ENCODE measurements around the gene HSD11B1L.

DNA sequence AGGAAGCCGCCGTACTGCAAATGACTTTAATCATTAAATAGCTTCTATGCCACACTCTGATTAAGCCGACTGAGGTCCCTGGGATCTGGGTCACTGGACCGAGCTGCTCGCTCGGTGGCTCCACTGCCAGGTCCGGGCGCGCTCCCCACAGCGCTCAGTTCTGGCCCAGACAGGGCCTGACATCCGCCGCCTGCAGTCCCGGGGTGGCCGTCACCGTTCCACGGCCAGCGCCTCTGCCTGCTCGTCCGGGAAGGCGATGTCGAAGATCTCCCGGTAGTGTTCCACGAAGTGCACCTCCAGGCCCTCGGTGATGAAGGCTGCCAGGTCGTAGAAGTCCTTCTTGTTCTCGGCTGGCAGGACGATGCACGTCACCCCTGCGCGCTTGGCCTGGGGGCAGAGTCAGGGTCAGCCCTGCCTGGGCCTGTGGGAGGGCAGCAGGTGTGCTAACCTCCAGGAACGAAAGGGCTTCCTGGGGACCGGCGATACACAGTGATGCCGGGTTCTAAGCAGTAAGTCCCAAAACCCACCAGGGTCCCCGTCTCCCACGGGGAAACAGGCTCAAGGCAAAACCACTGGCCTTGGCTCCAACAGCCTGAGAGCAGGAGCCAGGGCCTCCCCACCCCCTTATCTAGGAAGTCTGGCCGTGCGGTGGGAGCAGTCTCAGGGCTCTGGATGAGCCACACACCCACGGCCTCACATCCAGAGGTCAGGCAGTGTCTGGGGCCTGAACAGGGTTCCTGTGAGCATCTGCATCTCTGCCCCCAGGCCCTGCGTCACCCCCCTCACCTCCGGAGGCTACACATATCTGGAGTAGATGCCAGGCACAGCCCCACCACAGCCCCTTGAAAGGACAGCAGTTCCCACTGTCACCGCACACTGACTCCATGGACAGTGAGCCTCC is 11.2 kb downstream of the HSD11B1L start:
- TF ChIP-seq, protein P1, sequence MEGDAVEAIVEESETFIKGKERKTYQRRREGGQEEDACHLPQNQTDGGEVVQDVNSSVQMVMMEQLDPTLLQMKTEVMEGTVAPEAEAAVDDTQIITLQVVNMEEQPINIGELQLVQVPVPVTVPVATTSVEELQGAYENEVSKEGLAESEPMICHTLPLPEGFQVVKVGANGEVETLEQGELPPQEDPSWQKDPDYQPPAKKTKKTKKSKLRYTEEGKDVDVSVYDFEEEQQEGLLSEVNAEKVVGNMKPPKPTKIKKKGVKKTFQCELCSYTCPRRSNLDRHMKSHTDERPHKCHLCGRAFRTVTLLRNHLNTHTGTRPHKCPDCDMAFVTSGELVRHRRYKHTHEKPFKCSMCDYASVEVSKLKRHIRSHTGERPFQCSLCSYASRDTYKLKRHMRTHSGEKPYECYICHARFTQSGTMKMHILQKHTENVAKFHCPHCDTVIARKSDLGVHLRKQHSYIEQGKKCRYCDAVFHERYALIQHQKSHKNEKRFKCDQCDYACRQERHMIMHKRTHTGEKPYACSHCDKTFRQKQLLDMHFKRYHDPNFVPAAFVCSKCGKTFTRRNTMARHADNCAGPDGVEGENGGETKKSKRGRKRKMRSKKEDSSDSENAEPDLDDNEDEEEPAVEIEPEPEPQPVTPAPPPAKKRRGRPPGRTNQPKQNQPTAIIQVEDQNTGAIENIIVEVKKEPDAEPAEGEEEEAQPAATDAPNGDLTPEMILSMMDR (IDR thresholded peaks at IDR 0.05): no peak
- no peak for TF ChIP-seq POLR2AphosphoS5 (IDR thresholded peaks at IDR 0.05; ENCODE audit: insufficient read depth in 1 of 2, low read depth in 1 of 2)

Data from vagina (tissue), 2 donors.